RWPE2 (cell line): ENCODE results near the gene MMP14.

Experiments
- ATAC-seq: fragments of 200-7000 bp; cut with Tn5 transposase; 3 replicates; pipeline ENCODE4 v1.9.1; 2021; ENCODE audit warnings: low read depth
- DNase-seq: peaks from one replicate; pipeline ENCODE4 v3.0.0-alpha.2; 2020; ENCODE audit warnings: low spot score
- H3K27ac ChIP-seq: fragments of 450-650 bp; 2 replicates; pipeline ENCODE4 v1.5.1; 2017; ENCODE audit warnings: mild to moderate bottlenecking; ENCODE audit not compliant: poor library complexity, severe bottlenecking
- H3K27me3 ChIP-seq: fragments of 250-450 bp; sonication (Bioruptor Pico); 2 replicates; pipeline ENCODE4 v1.5.1; 2021; ENCODE audit warnings: mild to moderate bottlenecking, moderate library complexity; ENCODE audit not compliant: insufficient read depth, poor library complexity, severe bottlenecking
- H3K36me3 ChIP-seq: fragments of 250-450 bp; sonication (Bioruptor Pico); 2 replicates; pipeline ENCODE4 v1.5.1; 2020; ENCODE audit warnings: low read depth, mild to moderate bottlenecking, moderate library complexity
- H3K4me1 ChIP-seq: fragments of 250-450 bp; sonication (Bioruptor Pico); 2 replicates; pipeline ENCODE4 v1.5.1; 2021; ENCODE audit warnings: mild to moderate bottlenecking, moderate library complexity; ENCODE audit not compliant: insufficient read depth, poor library complexity, severe bottlenecking
- H3K4me3 ChIP-seq: fragments of 250-450 bp; sonication (Bioruptor Pico); 2 replicates; pipeline ENCODE4 v1.5.1; 2021; ENCODE audit warnings: mild to moderate bottlenecking, moderate library complexity; ENCODE audit not compliant: severe bottlenecking
- H3K9me3 ChIP-seq: fragments of 250-450 bp; sonication (Bioruptor Pico); 2 replicates; pipeline ENCODE4 v1.5.1; 2021; ENCODE audit warnings: mild to moderate bottlenecking, moderate library complexity; ENCODE audit not compliant: severe bottlenecking
- TF ChIP-seq, protein P1 (sequence below): fragments of 450-650 bp; IDR thresholded peaks from one replicate; pipeline ENCODE4 v1.5.1; 2017; ENCODE audit warnings: mild to moderate bottlenecking, moderate library complexity; ENCODE audit not compliant: poor library complexity, severe bottlenecking

MMP14 gene

DNA sequence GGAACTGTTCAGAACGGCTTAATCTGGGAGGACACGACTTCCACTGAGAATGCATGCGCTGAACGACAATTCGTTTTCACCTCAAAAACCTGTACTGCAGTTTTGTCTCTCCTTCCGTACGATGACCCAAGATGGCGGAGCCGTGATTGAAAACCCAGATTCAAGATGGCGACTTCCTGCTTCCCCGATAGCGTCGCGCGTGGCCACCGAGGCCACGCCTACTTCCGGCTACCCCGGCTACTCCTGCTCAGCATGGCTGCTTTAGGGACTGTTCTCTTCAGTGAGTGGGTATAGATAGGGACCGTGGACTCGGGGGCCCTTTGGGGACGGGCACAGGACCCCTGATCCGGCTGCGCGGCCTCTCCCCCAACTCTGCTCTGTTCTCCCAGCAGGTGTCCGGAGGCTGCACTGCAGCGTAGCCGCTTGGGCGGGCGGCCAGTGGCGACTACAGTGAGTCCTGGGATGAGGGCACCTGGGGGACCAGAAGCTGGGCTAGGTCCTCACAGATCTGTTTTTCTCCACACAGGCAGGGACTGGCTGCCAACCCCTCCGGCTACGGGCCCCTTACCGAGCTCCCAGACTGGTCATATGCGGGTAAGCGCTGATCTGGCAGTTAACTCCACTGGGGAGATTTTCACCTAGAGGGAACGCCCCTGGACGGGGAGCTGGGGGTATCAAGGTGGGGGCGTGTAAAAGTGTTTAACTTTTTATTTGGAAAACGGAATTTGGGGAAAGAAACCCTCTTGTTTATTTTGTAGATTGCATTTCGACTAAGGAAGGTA is 6.5 kb upstream of the MMP14 start, which contains the start of gene MRPL52:
Gene MRPL52 (plus strand): TSS at position 227 of the 782 bp plus-strand sequence. CDS start 26 bp downstream, at position 253.
- Histone ChIP-seq H3K36me3 (peaks cover 38% of the 10 kb centered on the region), H3K27ac (peak within 1 kb of the TSS; percentile 56), H3K9me3 (no peaks in the 10 kb centered on the region), H3K27me3 (no peaks in the 10 kb centered on the region), H3K4me3 (peak within 1 kb of the TSS; percentile 55), H3K4me1 (peaks cover 11% of the 10 kb centered on the region)
- peak; percentile 90 for DNase-seq
- TF ChIP-seq, protein P1, sequence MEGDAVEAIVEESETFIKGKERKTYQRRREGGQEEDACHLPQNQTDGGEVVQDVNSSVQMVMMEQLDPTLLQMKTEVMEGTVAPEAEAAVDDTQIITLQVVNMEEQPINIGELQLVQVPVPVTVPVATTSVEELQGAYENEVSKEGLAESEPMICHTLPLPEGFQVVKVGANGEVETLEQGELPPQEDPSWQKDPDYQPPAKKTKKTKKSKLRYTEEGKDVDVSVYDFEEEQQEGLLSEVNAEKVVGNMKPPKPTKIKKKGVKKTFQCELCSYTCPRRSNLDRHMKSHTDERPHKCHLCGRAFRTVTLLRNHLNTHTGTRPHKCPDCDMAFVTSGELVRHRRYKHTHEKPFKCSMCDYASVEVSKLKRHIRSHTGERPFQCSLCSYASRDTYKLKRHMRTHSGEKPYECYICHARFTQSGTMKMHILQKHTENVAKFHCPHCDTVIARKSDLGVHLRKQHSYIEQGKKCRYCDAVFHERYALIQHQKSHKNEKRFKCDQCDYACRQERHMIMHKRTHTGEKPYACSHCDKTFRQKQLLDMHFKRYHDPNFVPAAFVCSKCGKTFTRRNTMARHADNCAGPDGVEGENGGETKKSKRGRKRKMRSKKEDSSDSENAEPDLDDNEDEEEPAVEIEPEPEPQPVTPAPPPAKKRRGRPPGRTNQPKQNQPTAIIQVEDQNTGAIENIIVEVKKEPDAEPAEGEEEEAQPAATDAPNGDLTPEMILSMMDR, result no peak
- ATAC-seq, result peak; percentile 84

DNA sequence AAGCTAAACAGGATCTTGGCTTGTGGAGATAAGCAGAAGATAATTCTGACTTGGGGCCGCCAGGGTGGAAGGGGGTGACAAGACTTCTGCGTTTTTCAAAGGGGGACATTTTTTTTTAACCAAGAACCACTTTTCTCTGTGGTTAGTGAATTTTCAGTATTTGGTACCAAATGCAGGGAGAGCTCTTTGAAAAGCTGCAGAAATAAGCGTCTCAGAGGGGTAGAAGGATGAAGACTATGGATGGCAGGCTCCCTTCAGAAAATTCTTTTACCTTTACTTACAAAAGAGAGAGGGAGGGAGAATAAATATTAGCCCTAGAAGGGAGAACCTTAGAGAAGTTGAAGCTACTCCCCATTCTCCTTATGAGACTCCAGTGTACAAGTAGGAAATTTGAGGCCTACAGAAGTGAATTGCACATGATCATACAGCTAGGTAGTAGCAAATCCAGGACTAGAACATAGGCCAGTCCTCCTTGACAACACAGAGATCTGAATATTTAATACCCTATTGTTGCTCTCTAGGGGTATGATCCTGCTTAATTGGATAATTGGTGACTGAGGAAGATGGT is 5.9 kb upstream of the MMP14 start:
- DNase-seq, result no peak
- H3K4me3 ChIP-seq, result peak overlapping the region; percentile 55
- no peak for ATAC-seq
- H3K9me3 ChIP-seq, result no peaks in the 10 kb centered on the region
- TF ChIP-seq, protein P1, result no peak
- H3K27ac ChIP-seq, result peak overlapping the region; percentile 56
- no peaks in the 10 kb centered on the region for H3K27me3 ChIP-seq
- H3K36me3 ChIP-seq, result peaks cover 40% of the 10 kb centered on the region
- H3K4me1 ChIP-seq, result peaks cover 8% of the 10 kb centered on the region

DNA sequence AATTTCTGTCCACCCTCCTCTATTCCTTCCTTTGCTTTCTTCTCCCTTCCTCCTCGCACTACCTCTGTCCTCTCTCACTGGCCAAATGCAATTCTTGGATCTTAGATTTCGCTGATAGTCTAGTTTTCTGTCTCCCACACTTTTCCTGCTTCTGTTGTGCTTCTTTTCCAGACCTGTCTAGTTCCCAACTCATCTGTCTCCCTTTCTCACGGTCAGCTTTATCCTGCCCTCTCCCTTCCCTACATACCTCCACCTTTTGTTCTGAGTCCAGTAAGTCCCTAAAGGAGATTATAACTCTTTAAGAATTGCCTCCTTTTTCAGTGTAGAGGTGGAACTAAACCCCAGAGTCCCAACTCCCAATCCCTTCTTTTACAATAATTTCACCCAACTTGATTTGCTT is 880 bp upstream of the MMP14 start:
- no peaks in the 10 kb centered on the region for H3K27me3 ChIP-seq
- no peak overlapping the region for H3K4me3 ChIP-seq
- peaks cover 71% of the 10 kb centered on the region for H3K36me3 ChIP-seq
- TF ChIP-seq, protein P1, result no peak
- peaks cover 26% of the 10 kb centered on the region for H3K4me1 ChIP-seq
- DNase-seq (no peak), ATAC-seq (no peak)
- H3K9me3 ChIP-seq, result no peaks in the 10 kb centered on the region
- H3K27ac ChIP-seq, result peak overlapping the region; percentile 98

DNA sequence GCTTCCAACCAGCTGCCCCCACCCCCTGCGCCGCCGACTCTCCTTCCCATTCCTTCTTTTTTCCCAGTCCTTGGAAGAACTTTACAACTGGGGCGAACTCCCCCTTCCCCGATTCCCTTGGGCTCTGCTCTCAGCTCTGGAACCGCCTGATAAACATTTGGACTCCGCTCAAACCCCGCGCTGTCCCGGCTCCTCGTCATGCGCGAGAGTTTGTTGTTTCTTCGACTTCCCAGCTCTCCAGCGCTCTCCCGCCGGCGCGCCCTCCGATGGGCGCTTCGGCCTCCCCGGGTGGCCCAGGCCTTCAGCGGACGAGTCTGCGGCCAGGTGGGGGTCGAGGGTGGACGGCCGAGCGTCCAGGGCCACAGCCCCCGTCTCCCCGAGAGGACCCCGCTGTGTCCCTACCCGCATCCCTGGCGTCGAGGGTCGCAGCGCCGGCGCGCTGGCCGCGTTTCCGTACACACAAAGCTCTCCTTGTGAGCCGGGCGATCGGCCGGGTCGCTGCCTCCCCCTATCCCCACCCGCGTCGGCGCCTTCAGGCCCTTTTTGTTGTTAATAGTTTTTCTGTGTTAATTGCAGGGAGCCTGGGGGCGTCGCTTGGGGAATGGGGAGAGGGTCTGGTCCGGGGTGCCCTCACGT is 847 bp downstream of the MMP14 start:
- TF ChIP-seq, protein P1, result no peak
- peak overlapping the region; percentile 93 for H3K4me3 ChIP-seq
- H3K4me1 ChIP-seq, result peaks cover 23% of the 10 kb centered on the region
- H3K9me3 ChIP-seq, result no peaks in the 10 kb centered on the region
- H3K27me3 ChIP-seq, result no peaks in the 10 kb centered on the region
- 0 out of 3 replicates have a peak, but pooled peaks have one; percentile 3 for ATAC-seq
- H3K36me3 ChIP-seq, result peaks cover 77% of the 10 kb centered on the region
- H3K27ac ChIP-seq, result peak overlapping the region; percentile 98
- DNase-seq, result no peak
